ENCODE measurements around the gene YIPF4. TPM values are rescaled to one million over a fixed set of nuclear protein-coding genes. Genes with fewer than 3 reads are reported as not detected.
A peak's percentile ranks its signal among the peaks of the same experiment; 100 is the strongest.
"Not testable (repeated sequence)": the region's sequence is repeated elsewhere in the genome, so short reads cannot be mapped to it uniquely, and the experiment has no call there.

The YIPF4 gene
- polyA plus RNA-seq, 6 donors from 2014 or later = 12.8 to 18.0 (median 15.9) TPM

DNA sequence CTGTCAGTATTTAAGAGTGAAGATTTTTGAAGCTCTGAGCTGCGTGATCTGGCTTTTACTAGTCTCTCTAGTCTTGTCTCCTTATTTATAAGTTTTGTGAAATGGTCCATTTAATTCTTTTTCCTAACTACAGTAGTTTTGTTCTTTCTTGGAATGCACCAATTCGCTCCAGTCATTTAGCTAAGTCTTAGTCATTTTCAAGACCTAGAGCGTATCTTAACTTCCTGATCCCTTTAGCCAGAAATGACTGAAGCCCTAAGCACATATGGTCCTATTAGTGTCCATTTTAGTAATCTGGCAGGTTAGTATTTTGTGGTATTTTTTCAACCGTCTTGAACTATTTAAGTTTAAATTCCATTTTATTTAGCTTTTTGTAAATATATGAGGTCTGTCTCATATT, 82.7 kb downstream of the YIPF4 start:
- Mint-ChIP-seq H3K27me3 (no peaks in the 10 kb centered on the region), H3K36me3 (no peaks in the 10 kb centered on the region), H3K27ac (peak overlapping the region in 4 of 6 donors; percentile 34 to 95 (median 64)), H3K4me3 (peak overlapping the region in 3 of 8 donors; percentile 6 to 64 (median 24)), H3K9me3 (peaks cover 0 to 2% (median 0%) of the 10 kb centered on the region in 7 donors), H3K4me1 (peaks cover 54 to 70% (median 59%) of the 10 kb centered on the region in 3 donors)
- ATAC-seq (ENCODE audit: low read depth in 2 of 2) = no peak
- no peak for DNase-seq

DNA sequence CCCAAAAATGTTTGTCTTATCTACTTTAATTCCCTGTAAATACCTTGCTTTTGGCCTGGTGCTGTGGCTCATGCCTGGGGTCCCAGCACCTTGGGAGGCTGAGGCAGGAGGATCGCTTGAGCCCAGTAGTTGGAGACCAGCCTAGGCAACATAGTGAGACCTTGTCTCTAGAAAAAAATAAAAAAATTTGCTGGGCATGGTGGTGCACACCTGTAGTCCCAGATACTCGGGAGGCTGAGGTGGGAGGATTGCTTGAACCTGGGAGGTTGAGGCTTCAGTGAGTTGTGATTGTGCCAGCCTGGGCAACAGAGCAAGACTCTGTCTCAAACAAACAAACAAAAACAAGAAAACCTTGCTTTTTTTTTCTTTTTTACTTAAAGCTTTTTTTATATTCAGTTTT, 85.3 kb downstream of the YIPF4 start:
- H3K27ac Mint-ChIP-seq = peak overlapping the region in 2 of 6 donors; percentile 51 to 68

GRCh38 chr2:32363597-32363996, 85.9 kb downstream of the YIPF4 start:
- ATAC-seq (ENCODE audit: low read depth in 2 of 2) (peak in 1 of 2 donors; percentile 20), DNase-seq (no peak)
- Mint-ChIP-seq H3K4me3 (peak overlapping the region in 3 of 8 donors; percentile 15 to 55 (median 36)), H3K4me1 (peaks cover 60 to 87% (median 79%) of the 10 kb centered on the region in 3 donors), H3K9me3 (peaks cover 0 to 2% (median 0%) of the 10 kb centered on the region in 7 donors), H3K36me3 (no peaks in the 10 kb centered on the region), H3K27me3 (no peaks in the 10 kb centered on the region), H3K27ac (peak overlapping the region in 5 of 6 donors; percentile 36 to 82 (median 68))

More for the DNA sequence above, 85.3 kb downstream of the YIPF4 start:
- peaks cover 64 to 90% (median 79%) of the 10 kb centered on the region in 3 donors for H3K4me1 Mint-ChIP-seq
- H3K9me3 Mint-ChIP-seq; ATAC-seq (ENCODE audit: low read depth in 2 of 2); DNase-seq; H3K27me3 Mint-ChIP-seq; H3K4me3 Mint-ChIP-seq; H3K36me3 Mint-ChIP-seq: not testable (repeated sequence)

DNA sequence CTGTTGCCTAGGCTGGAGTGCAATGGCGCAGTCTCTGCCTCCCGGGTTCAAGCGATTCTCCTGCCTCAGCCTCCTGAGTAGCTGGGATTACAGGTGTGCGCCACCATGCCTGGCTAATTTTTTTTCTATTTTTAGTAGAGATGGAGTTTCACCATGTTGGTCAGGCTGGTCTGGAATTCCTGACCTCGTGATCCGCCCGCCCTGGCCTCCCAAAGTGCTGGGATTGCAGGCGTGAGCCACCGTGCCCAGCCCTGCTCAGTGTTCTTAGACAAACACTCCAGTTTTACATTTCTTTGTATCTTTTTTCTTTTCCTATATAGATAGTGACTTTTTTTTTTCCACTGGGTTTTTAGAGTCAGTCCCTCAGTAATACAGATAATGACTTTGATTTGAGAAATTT, 86.6 kb downstream of the YIPF4 start:
- H3K36me3 Mint-ChIP-seq; DNase-seq; H3K27me3 Mint-ChIP-seq; H3K9me3 Mint-ChIP-seq; ATAC-seq (ENCODE audit: low read depth in 2 of 2): not testable (repeated sequence)
- Mint-ChIP-seq H3K27ac (peak overlapping the region in 4 of 6 donors; percentile 1 to 68 (median 34)), H3K4me1 (peaks cover 58 to 88% (median 79%) of the 10 kb centered on the region in 3 donors), H3K4me3 (peak overlapping the region in 6 of 8 donors; percentile 5 to 42 (median 34))

DNA sequence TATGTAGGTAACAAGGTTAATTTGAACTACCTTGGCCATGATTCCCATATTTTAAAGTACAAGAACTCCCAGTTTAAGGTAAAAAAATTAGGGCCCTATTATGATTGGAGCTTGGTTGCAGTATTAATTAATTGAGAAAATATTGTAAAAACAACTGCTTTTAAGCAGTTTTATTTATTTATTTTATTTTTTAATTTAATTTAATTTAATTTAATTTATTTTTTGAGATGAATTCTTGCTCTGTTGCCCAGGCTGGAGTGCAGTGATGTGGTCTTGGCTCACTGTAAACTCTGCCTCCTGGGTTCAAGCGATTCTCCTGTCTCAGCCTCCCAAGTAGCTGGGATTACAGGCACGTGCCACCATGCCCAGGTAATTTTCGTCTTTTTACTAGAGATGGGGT, 88.0 kb downstream of the YIPF4 start:
- not testable (repeated sequence) for H3K9me3 Mint-ChIP-seq; DNase-seq; H3K36me3 Mint-ChIP-seq; H3K27me3 Mint-ChIP-seq; H3K4me3 Mint-ChIP-seq; ATAC-seq (ENCODE audit: low read depth in 2 of 2)
- H3K4me1 Mint-ChIP-seq = peaks cover 52 to 85% (median 67%) of the 10 kb centered on the region in 3 donors
- H3K27ac Mint-ChIP-seq = peak overlapping the region in 2 of 6 donors; percentile 32 to 79

Other genes starting within 250 kb of the YIPF4 start
- 100 to 1,000 TPM; 129 to 189 (median 169) TPM for gene DPY30, start 238.1 kb upstream of the YIPF4 start, polyA plus RNA-seq (ENCODE audit: low read depth in 6 of 6)
- gene SPAST, start 214.3 kb upstream of the YIPF4 start, polyA plus RNA-seq (ENCODE audit: low read depth in 6 of 6) = 10 to 100 TPM; 15.6 to 19.5 (median 16.4) TPM
- gene SLC30A6, start 112.0 kb upstream of the YIPF4 start, polyA plus RNA-seq (ENCODE audit: low read depth in 6 of 6) = 10 to 100 TPM in 3 of 6 donors, 1 to 10 TPM in 2, under 1 TPM in 1; 0.24 to 18.2 (median 9.9) TPM
- gene NLRC4, start 13.0 kb upstream of the YIPF4 start, polyA plus RNA-seq (ENCODE audit: low read depth in 6 of 6) = 1 to 10 TPM in 2 of 6 donors, under 1 TPM in 3, not detected in 1; 0.41 to 1.7 (median 0.95) TPM
- gene BIRC6, start 79.1 kb downstream of the YIPF4 start, polyA plus RNA-seq (ENCODE audit: low read depth in 6 of 6) = 10 to 100 TPM; 16.3 to 47.1 (median 35.8) TPM